Large intestine (tissue), 3 donors: Measurements from ENCODE around the gene SCAMP5. TPM values are rescaled to one million over a fixed set of nuclear protein-coding genes. Genes with fewer than 3 reads are reported as not detected.

Experiments
- DNase-seq, 2 donors: peaks; one replicate each; pipeline versions ENCODE4 v3.0.0 to v3.0.0-alpha.2; 2013
- H3K27ac ChIP-seq: one replicate; pipeline ENCODE4 v1.5.1; 2013; ENCODE audit warnings: low read length
- H3K27me3 ChIP-seq: 2 replicates; pipeline ENCODE4 v1.6.1; 2013; ENCODE audit warnings: low read length; ENCODE audit not compliant: control insufficient read depth, insufficient read depth
- H3K36me3 ChIP-seq: 2 replicates; pipeline ENCODE4 v1.6.1; 2013; ENCODE audit warnings: low read length; ENCODE audit not compliant: control insufficient read depth, insufficient read depth
- H3K4me1 ChIP-seq: one replicate; pipeline ENCODE4 v1.6.1; 2013; ENCODE audit warnings: low read length; ENCODE audit not compliant: control insufficient read depth, insufficient read depth
- H3K4me3 ChIP-seq: one replicate; pipeline ENCODE4 v1.5.1; 2013; ENCODE audit warnings: low read length
- H3K9me3 ChIP-seq: one replicate; pipeline ENCODE4 v1.6.1; 2013; ENCODE audit warnings: mild to moderate bottlenecking, low read depth, low read length, moderate library complexity; ENCODE audit not compliant: control insufficient read depth
- WGBS: methylation state at CpG from one replicate; pipeline ENCODE4 v1.1.5; 2013; ENCODE audit warnings: low lambda C conversion rate; ENCODE audit not compliant: insufficient coverage; 5-methylcytosine and 5-hydroxymethylcytosine counted together
- polyA plus RNA-seq: library from polyadenylated mRNA; unstranded; fragments of 120-200 nt; gene quantifications from one replicate; pipeline ENCODE4 v1.2.1, GENCODE V29; 2013

Gene SCAMP5
- polyA plus RNA-seq, 1 donor: 31.6 TPM

DNA sequence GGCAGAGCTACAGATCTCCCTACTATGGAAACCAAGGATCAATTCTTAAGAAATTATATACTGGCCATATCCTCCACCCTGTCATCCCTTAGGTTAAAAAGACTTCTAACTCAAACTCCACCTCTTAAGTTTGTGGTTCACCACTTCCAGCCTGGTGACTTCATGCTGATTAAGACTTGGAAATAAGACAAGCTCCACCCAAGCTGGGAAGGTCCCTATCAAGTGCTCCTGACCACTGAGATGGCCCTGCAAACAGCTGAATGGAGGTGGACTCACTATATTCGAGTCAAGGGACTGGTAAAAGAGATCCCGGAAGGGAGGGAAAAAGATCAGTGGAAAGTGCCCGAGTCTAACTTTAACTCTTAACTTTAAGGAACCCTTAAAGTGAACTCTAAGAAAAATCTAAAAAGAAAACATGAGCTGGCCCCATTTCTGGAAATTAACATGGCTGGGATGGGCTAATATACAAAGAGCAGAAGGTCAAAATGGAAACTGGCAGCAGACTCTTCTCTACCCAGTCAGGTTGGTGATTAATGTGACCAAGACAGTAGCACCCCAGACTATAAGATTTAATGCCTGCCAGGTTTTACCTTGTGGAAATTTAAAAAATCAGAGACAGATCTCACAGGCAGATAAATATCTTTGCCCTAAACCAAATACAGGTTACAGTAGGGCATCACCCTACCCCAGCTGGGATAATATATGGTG, 71.9 kb downstream of the SCAMP5 start:
- no peaks in the 10 kb centered on the region for H3K27me3 ChIP-seq
- H3K9me3 ChIP-seq: no peaks in the 10 kb centered on the region
- no peaks in the 10 kb centered on the region for H3K36me3 ChIP-seq
- H3K4me1 ChIP-seq: peaks cover 16% of the 10 kb centered on the region
- H3K4me3 ChIP-seq: no peak overlapping the region
- WGBS: 95% methylated on average over 3 of the region's 3 CpGs
- no peak for DNase-seq
- H3K27ac ChIP-seq: no peak overlapping the region

- H3K36me3 ChIP-seq: no peaks in the 10 kb centered on the region
- peaks cover 16% of the 10 kb centered on the region for H3K4me1 ChIP-seq
- H3K9me3 ChIP-seq: no peaks in the 10 kb centered on the region
- no peak overlapping the region for H3K27ac ChIP-seq
- no peaks in the 10 kb centered on the region for H3K27me3 ChIP-seq
- H3K4me3 ChIP-seq: no peak overlapping the region
- no peak for DNase-seq
Measured at GRCh38 chr15:75068748-75069147, 73.4 kb downstream of the SCAMP5 start.

DNA sequence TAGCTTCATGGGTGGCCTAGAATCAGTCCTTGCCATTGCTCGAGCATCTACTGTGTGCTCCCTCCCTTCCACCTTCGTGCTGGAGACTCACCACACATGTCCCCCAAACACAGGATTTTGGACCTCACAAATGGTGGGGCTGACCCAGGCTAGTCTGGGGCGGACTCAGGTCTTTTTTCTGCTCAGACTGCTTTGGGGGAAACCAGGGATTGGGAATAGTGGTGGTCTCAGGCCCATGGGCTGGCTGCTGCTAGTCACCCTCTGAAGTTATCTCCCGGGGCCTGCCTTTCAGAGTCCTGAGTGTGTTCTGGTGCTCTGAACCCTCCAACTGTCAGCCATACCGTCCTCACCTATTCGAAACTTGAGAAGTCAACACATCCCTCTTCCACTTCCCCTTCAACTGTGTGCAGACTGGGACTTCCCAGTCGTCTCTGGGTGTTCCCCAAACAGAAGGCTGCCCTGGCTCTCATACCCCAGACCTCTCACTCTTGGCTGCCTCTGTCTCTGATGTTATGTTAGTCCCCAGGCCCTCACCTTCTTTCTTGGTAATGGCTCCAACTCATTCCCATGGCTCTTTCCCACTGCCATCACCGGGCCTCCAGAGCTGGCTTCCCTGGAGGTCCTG, 74.0 kb downstream of the SCAMP5 start:
- no CpG with 5 or more reads among the region's 8 CpGs for WGBS
- Histone ChIP-seq H3K4me3 (no peak overlapping the region), H3K27me3 (no peaks in the 10 kb centered on the region), H3K27ac (no peak overlapping the region), H3K36me3 (no peaks in the 10 kb centered on the region), H3K4me1 (peaks cover 16% of the 10 kb centered on the region), H3K9me3 (no peaks in the 10 kb centered on the region)
- no peak for DNase-seq

DNA sequence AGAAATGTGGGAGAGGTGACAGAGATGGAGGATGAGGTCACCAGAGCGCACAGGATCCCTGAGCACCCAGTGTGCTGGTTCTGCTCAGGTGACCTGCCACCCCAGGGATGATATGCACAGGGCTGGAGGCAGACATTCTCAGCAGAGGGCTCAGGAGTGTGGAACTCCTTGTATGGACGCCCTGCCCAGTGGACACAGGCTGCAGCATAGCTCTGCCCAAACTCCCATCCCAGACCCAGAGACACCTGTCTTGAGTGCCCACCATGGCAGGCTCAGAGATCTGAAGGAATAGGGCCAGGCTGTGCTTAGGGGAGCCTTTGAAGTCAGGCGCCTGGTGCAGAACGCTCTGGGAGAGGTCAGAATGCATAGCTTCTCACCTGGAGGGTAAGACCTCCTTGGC, 75.3 kb downstream of the SCAMP5 start:
- no CpG with 5 or more reads among the region's 4 CpGs for WGBS
- Histone ChIP-seq H3K4me3 (no peak overlapping the region), H3K4me1 (peaks cover 5% of the 10 kb centered on the region), H3K9me3 (no peaks in the 10 kb centered on the region), H3K27me3 (no peaks in the 10 kb centered on the region), H3K36me3 (no peaks in the 10 kb centered on the region), H3K27ac (no peak overlapping the region)
- DNase-seq: no peak

Other genes with a start within 250 kb of the SCAMP5 start
- not detected for gene CYP1A2, start 246.7 kb upstream of the SCAMP5 start, polyA plus RNA-seq
- 62.4 TPM for gene CSK, start 213.5 kb upstream of the SCAMP5 start, polyA plus RNA-seq
- not detected for gene LMAN1L, start 182.7 kb upstream of the SCAMP5 start, polyA plus RNA-seq
- not detected for gene CPLX3, start 168.9 kb upstream of the SCAMP5 start, polyA plus RNA-seq
- gene ULK3, start 152.4 kb upstream of the SCAMP5 start, polyA plus RNA-seq: 83.8 TPM
- gene SCAMP2, start 122.2 kb upstream of the SCAMP5 start, polyA plus RNA-seq: 104 TPM
- 51.0 TPM for gene MPI, start 105.5 kb upstream of the SCAMP5 start, polyA plus RNA-seq
- 44.7 TPM for gene FAM219B, start 88.7 kb upstream of the SCAMP5 start, polyA plus RNA-seq
- gene COX5A, start 57.5 kb upstream of the SCAMP5 start, polyA plus RNA-seq: 238 TPM
- gene RPP25, start 38.8 kb upstream of the SCAMP5 start, polyA plus RNA-seq: 6.2 TPM
- 10.5 TPM for gene PPCDC, start 28.0 kb downstream of the SCAMP5 start, polyA plus RNA-seq
- gene C15orf39, start 206.3 kb downstream of the SCAMP5 start, polyA plus RNA-seq: 17.6 TPM